Stimulated activated CD4-positive, alpha-beta T cell treated with anti-CD3 and anti-CD28 coated beads, TNF-alpha, amount 100 ng/mL, for 1 hour (primary cell): ENCODE measurements around the gene POU6F1.

ENCODE experiments used
- DNase-seq, 3 donors: peaks; one replicate each; pipeline ENCODE4 v3.0.0-alpha.2; 2020; ENCODE audit warnings: low read depth in 3 of 3, low spot score in 1 of 3

The POU6F1 gene

DNA sequence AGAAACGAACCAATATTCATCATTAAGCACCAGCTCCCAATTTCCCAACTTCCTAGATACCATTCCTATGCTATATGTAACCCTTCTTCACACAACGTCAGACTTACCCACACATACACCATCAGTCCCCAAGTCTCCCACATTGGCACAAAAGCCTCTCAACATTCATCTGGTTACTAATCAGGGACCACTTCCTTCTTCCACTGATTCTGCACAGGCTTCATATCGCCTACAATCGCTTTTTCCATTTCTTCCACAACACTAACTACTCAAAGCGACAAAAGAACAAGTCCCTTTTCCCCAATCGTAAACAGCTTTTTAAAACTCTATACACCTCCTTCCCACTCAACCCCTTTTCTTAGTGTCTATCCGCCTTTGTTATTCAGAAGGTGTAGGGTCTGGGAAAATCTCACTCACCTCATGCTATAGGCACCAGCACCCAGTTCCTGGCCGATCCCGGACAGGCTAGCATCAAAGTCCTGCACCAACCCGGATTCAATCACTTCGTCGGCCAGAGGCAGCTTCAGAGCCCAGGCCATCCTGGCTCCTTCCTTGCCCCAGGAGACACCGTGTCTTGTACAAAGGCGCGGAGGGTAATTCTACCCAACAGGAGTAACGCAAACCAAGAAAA, 45.9 kb downstream of the POU6F1 start:
- DNase-seq = no peak

DNA sequence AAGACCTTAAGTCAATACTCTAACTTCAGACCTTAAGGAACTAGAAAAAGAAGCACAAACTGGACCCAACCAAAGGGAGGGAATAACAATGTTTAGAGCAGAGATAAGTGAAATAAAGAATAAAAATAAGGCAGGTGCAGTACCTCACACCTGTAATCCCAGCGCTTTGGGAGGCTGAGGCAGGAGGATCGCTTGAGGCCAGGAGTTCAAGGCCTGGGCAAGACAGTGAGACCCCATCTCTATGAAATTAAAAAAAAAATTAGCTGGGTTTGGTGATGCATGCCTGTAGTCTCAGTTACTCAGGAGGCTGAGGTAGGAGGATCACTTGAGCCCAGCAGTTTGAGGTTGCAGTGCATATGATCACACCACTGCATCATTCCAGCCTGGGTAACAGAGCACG, 54.1 kb downstream of the POU6F1 start:
- no peak for DNase-seq

GRCh38 chr12:51162217-51162616, 55.6 kb downstream of the POU6F1 start:
- DNase-seq = no peak

DNA sequence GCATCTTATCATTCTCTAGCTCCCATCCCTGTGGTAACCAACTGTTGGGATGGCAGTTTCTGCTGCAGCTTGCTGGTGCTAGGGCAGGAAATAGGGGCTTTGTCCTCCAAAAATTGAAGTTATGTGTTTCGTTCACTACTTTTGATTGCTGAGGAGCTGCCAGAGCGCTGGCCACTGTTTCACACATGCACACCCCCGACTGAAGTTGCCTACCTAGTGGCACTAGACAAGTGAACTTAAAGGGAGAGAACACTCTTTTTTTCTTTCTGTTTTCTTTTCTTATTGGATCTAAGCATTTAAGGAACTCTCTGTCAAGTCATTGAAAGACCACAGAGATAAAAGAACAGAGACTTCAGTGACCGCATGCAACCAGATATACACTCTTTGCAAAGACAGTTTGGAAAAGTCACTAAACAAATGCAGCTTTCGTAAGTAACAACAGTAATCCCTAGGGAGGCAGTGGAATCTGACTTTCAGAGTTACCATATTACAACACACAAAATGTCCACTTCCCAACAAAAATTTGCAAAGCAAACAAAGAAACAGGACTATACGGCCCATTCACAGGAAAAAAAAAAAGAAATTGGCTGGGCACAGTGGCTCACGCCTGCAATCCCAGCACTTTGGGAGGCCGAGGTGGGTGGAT, 56.9 kb downstream of the POU6F1 start:
- no peak for DNase-seq

GRCh38 chr12:51156245-51156765, 61.6 kb downstream of the POU6F1 start:
- DNase-seq = no peak

DNA sequence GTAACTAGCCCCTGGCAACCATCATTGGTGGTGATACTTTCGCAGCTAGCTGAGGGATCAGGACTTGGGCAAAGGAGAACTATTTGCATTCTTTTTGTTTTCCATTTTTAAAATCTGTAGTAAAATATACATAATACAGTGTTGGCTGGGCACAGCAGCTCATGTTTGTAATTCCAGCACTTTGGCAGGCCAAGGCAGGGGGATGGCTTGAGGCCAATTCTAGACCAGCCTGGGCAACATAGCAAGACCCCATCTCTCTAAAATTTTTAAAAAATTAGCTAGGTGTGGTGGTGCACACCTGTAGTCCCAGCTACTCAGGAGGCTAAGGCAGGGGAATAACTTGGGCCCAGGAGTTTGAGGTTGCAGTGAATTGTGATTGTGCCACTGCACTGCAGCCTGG, 64.9 kb downstream of the POU6F1 start:
- no peak for DNase-seq

DNA sequence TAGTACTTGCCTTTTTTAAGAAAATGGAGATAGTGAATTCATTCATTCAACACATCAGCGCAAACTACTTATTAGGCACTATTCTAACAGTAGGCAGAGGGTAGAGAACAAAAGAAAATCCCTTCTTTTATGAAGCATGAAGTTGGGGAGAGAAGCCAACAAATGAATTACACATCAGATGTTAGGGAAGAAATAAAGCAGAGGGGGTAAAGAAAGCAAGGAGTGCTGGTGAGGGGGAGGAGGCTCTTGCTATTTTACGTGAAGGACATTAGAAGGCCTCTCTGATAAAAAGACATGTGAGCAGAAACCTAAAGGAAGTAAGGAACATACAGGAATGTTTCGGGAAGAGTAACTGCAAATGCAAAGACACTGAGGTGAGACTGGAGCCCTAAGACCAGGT, 67.1 kb downstream of the POU6F1 start:
- DNase-seq = no peak

DNA sequence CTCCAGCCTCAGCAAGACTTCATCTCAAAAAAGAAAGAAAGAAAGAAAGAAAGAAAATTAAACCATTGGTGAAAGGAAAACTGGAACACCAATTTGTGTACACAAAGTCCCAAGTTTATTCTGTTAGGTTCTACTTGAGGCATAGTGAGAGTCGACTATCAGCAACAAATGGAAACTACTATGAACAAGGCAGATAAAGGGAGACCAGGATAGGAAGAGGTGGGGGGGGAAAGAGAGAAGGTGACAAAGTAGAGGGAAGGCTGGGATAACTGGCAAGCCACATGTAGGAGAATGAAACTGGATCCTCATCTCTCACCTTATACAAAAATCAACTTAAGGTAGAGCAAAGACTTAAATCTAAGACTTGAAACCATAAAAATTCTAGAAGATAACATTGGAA, 70.6 kb downstream of the POU6F1 start:
- no peak for DNase-seq

DNA sequence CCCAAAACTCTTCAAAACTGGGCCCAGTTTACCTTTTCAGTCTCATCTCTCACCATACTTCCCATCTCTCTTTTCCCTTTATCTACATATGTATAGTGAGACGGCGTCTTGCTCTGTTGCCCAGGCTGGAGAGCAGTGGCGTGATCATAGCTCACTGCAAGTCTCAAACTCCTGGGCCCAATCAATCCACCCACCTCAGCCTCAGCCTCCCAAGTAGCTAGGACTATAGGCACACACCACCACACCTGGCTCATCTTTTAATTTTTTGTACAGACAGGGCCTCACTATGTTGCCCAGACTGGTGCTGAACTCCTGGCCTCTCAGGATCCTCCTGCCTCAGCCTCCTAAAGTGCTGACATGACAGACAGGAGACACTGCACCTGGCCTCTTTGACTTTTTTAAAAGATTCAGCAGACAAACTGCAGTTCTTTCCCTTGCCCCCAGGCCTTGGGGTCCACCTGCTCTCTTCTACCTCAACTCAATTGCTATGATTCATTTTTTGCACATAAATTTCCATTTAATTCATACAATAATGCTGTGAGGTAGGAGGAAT, 78.5 kb downstream of the POU6F1 start:
- DNase-seq = no peak
